GM12875 (cell line): ENCODE results near the gene MTHFSD.
A peak's percentile ranks its signal among the peaks of the same experiment; 100 is the strongest.

Source experiments
- H3K4me3 ChIP-seq: one replicate; pipeline ENCODE4 v1.5.1; 2011; ENCODE audit warnings: low read depth, low read length, control low read depth
- CTCF ChIP-seq: IDR thresholded peaks from 2 replicates; pipeline ENCODE4 v1.5.1; 2011; ENCODE audit warnings: low read depth, mild to moderate bottlenecking, control low read depth, inconsistent platforms, low read length, moderate library complexity, borderline replicate concordance; ENCODE audit not compliant: insufficient read depth

Gene MTHFSD

GRCh38 chr16:86508947-86509758, 45.9 kb downstream of the MTHFSD start:
- peak overlapping the region; percentile 47 for H3K4me3 ChIP-seq
- no peak for TF ChIP-seq CTCF

- no peak overlapping the region for H3K4me3 ChIP-seq
- no peak for TF ChIP-seq CTCF
Observed at GRCh38 chr16:86508028-86508946, 46.7 kb downstream of the MTHFSD start.

DNA sequence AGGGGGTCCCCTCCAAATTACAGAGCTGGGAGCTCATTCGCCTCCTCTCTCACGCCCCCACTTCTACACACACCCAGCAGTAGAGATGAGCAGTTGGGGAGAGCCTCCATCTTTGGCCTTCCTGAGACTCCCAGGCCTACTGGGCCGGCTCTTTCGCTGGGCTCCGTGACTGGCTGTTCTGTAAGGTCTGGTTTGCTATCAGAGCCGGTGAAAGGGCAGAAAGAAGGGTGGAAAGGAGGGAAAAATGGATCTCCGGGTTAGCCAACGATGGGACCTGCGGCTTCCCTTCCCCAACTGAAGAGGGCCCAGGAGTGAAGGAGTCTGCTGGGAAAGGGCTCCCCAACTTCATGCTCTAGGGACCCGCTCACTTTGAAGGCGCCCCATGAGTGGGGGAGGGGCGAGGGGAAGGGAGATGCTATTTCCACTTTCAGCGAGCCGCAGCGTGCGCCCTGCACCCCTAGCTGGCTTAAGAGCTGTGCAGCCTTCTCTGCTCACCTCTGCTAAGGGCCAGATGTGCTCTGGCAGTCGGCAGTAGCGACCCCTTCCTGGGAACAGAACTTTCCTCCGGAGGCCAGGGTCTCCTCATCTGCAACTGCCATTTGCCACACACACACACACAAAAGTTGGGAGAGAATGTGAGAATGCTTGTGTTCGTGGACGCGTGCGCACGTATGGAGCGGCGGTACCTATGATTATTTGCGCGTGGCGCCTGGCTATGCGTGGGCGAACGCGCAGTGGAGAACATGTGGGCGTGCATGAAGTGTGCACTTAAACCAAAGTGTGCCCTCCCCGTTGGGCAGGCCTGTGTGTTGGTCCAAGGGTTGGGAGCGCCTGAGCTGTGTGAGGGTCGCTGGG, 47.6 kb downstream of the MTHFSD start:
- no peak for TF ChIP-seq CTCF
- no peak overlapping the region for H3K4me3 ChIP-seq

DNA sequence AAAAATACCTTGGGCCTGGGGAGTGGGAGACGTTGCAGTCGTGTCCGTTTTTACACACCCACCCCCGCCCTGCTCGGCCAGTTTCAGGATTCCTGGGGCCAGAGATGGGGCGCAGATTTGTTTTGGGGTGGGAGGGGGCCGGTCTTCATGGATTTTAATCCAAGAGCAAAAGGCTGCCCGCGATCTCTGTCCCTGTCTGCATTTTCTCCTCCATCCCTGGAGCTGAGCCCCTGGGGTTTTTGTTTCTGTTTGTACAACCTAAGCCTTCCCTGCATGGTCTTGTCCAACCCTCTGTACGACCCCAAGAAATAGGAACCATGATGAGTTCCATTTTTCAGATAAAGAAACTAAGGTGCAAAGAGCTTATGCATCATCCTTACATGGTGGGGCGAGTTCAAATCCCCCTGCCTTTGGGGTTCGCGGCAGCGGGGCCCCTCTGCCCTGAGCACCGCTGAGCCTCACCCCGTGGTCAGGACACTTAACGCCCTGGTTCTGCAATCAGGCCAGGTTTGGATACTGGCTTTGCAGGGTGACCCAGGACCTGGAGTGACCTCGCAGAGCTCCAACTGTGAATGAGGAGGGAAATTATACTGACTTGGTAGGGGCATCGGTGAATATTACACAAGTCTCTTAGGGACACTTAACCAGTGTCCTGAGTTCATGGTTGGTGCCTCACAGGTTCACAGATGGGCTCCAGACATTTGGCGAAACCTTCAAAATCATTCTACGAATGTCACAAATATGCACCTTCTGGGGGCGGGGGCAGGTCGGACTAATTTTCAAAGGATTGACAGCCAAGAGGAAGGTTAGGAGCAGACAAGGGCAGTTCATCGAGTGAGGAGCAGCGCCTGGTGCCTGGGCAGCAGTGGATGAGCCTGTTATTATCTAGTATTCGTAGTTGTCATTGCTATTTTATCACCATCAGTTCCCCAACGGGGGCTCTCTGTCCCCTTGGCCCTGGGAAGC, 48.9 kb downstream of the MTHFSD start:
- TF ChIP-seq CTCF = no peak
- no peak overlapping the region for H3K4me3 ChIP-seq

- TF ChIP-seq CTCF = no peak
- H3K4me3 ChIP-seq = no peak overlapping the region
Observed at GRCh38 chr16:86505185-86505898, 49.7 kb downstream of the MTHFSD start.
